Vagina (tissue), 2 donors: Measurements from ENCODE around the gene MISFA. TPM values are rescaled to one million over a fixed set of nuclear protein-coding genes. Genes with fewer than 3 reads are reported as not detected.
A peak's percentile ranks its signal among the peaks of the same experiment; 100 is the strongest.
"Not testable (repeated sequence)": the region's sequence is repeated elsewhere in the genome, so short reads cannot be mapped to it uniquely, and the experiment has no call there.

Source experiments
- DNase-seq, 2 donors: peaks; one replicate each; pipeline ENCODE4 v3.0.0-alpha.2; 2017; ENCODE audit errors: extremely low spot score in 2 of 2
- H3K27ac ChIP-seq: fragments of 200-600 bp; sonication (generic); one replicate; pipeline ENCODE4 v1.5.1; 2019
- H3K27me3 ChIP-seq: fragments of 200-600 bp; sonication (generic); one replicate; pipeline ENCODE4 v1.5.1; 2019
- H3K36me3 ChIP-seq, 2 donors: fragments of 200-600 bp; sonication (generic); one replicate each; pipeline ENCODE4 v1.5.1; 2017 to 2019
- H3K4me1 ChIP-seq: fragments of 200-600 bp; sonication (generic); one replicate; pipeline ENCODE4 v1.5.1; 2019
- H3K4me3 ChIP-seq, 2 donors: fragments of 200-600 bp; sonication (generic); 1 replicate in 1 of 2; 2 replicates in 1 of 2; pipeline ENCODE4 v1.5.1; 2016 to 2019
- H3K9me3 ChIP-seq: fragments of 200-600 bp; sonication (generic); one replicate; pipeline ENCODE4 v1.5.1; 2019
- CTCF ChIP-seq, 3 experiments: fragments of 450-650 bp in 2 of 3; fragments of 200-600 bp in 1 of 3; sonication (generic) in 1 of 3; IDR thresholded peaks; one replicate each; pipeline ENCODE4 v1.5.1; 2017 to 2019; ENCODE audit warnings: antibody characterized with exemption in 3 of 3, mild to moderate bottlenecking in 2 of 3, moderate library complexity in 2 of 3
- POLR2A ChIP-seq, 2 donors: fragments of 450-650 bp; IDR thresholded peaks; one replicate each; pipeline ENCODE4 v1.6.1; 2017; ENCODE audit warnings: antibody characterized with exemption in 2 of 2, mild to moderate bottlenecking in 2 of 2, moderate library complexity in 2 of 2
- POLR2AphosphoS5 ChIP-seq, 2 donors: sonication (generic); formaldehyde crosslinking; IDR thresholded peaks; one replicate each; pipeline ENCODE4 v1.9.0; 2017; ENCODE audit warnings: antibody characterized with exemption in 2 of 2, mild to moderate bottlenecking in 2 of 2, low read depth in 1 of 2; ENCODE audit not compliant: insufficient read depth in 1 of 2
- intact Hi-C: fragments of 100-400 bp; cut with DNase I; formaldehyde crosslinking; loops from one replicate; pipeline ENCODE4 v1.15.1; 2023
- total RNA-seq: library from RNA; depleted of rRNA; stranded (reverse); fragments of >200 nt; gene quantifications from one replicate; pipeline ENCODE4 v1.2.3, GENCODE V29; 2016

The MISFA gene
- total RNA-seq, 1 donor from 2014 or later: not detected

DNA sequence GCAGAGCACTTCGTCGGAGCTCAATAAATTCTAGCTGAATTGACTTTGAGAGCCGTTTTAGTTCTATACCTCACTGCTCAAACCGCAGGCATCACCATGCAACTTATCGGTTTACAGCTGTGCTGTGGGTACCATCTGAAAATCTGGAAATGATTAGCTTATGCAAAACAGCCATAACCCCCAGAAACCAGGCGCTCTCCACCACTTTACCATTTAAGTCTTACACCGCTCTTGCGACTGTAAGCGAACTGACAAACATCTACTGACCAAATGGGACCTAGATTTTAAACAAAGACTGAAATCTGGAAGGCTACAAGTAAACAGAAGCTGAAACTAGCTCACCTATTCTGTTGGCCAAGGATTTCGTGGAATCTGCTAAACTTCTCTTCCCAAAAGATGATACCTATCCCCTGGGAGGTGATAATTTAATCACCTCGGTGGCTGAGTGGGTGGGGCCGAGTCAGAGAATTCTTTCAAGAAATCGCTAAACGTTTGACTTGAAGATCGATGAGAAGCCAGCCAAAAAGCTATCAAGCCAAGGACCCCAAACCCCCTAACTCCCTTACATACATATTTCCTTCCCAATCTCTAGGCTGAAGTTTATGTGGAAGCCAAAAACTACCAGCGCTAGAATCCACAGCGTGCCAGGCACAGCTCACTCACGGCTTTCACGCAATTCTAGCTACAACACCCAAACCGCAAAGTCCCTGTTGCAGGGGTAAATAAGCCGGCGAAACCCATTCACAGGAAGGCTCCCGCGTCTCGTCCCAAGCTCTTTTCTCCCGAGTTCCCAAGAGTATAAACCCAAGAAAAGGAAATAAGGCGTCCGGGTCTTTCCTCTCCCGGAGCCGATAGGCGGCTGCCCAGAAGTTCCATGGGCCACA, 33.9 kb downstream of the MISFA start:
- Histone ChIP-seq H3K27ac (peak overlapping the region; percentile 82), H3K9me3 (no peaks in the 10 kb centered on the region), H3K4me3 (peak overlapping the region; percentile 61 to 69), H3K27me3 (no peaks in the 10 kb centered on the region), H3K36me3 (no peaks in the 10 kb centered on the region), H3K4me1 (peaks cover 27% of the 10 kb centered on the region)
- TF ChIP-seq POLR2AphosphoS5 (IDR thresholded peaks at IDR 0.05; ENCODE audit: insufficient read depth in 1 of 2, low read depth in 1 of 2): no peak
- TF ChIP-seq CTCF (IDR thresholded peaks at IDR 0.05): no peak
- TF ChIP-seq POLR2A (IDR thresholded peaks at IDR 0.05): no peak
- no peak for DNase-seq
- intact Hi-C loops: loop anchor here (10.0 kb wide), 1 partner anchor 91 kb away; the partner anchor contains the start of gene IGSF22

- Histone ChIP-seq H3K4me3 (peak within 1 kb of the TSS; percentile 61 to 69), H3K36me3 (no peaks in the 10 kb centered on the region), H3K27ac (peak within 1 kb of the TSS; percentile 82), H3K4me1 (peaks cover 19% of the 10 kb centered on the region), H3K27me3 (no peaks in the 10 kb centered on the region), H3K9me3 (no peaks in the 10 kb centered on the region)
- peak; percentile 98 to 99 for DNase-seq
- intact Hi-C loops: loop anchor here (10.0 kb wide), 1 partner anchor 90 kb away; the partner anchor contains the start of gene IGSF22
- TF ChIP-seq CTCF (IDR thresholded peaks at IDR 0.05): peak in 1 of 3 experiments; percentile 6
- TF ChIP-seq POLR2A (IDR thresholded peaks at IDR 0.05): peak in 1 of 2 donors; percentile 66
- TF ChIP-seq POLR2AphosphoS5 (IDR thresholded peaks at IDR 0.05; ENCODE audit: insufficient read depth in 1 of 2, low read depth in 1 of 2): peak; percentile 97
These were observed 34.8 kb downstream of the MISFA start, which contains the start of gene SPTY2D1 for GRCh38 chr11:18634140-18635032. TSS of gene SPTY2D1 (minus strand) at chr11:18634342. CDS start at chr11:18634257, 85 bp downstream.

GRCh38 chr11:18641677-18642076, 42.1 kb downstream of the MISFA start:
- intact Hi-C loops: no loop called here
- no peak for DNase-seq

DNA sequence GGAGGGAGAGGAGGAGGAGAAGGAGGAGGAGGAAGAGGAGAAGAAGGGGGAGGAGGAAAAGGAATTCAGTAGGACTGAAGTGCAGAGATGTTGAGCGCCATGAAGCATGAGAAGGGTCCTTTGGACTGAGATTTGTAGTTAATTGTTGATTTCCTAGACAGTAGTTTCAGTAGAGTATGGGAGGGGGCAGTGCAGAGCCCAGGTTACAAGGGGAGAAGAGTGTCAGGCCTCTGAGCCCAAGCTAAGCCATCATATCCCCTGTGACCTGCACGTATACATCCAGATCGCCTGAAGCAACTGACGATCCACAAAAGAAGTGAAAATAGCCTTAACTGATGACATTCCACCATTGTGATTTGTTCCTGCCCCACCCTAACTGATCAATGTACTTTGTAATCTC, 43.4 kb downstream of the MISFA start:
- DNase-seq, H3K27ac ChIP-seq, H3K4me3 ChIP-seq, H3K9me3 ChIP-seq, H3K4me1 ChIP-seq, intact Hi-C loops, H3K36me3 ChIP-seq, H3K27me3 ChIP-seq: not testable (repeated sequence)

More at GRCh38 chr11:18641677-18642076, 42.1 kb downstream of the MISFA start:
- H3K4me1 ChIP-seq: no peaks in the 10 kb centered on the region
- TF ChIP-seq CTCF (IDR thresholded peaks at IDR 0.05) (no peak), POLR2A (IDR thresholded peaks at IDR 0.05) (no peak), POLR2AphosphoS5 (IDR thresholded peaks at IDR 0.05; ENCODE audit: insufficient read depth in 1 of 2, low read depth in 1 of 2) (no peak)
- H3K27ac ChIP-seq: no peak overlapping the region
- no peak overlapping the region for H3K4me3 ChIP-seq
- no peaks in the 10 kb centered on the region for H3K9me3 ChIP-seq
- no peaks in the 10 kb centered on the region for H3K36me3 ChIP-seq
- no peaks in the 10 kb centered on the region for H3K27me3 ChIP-seq

DNA sequence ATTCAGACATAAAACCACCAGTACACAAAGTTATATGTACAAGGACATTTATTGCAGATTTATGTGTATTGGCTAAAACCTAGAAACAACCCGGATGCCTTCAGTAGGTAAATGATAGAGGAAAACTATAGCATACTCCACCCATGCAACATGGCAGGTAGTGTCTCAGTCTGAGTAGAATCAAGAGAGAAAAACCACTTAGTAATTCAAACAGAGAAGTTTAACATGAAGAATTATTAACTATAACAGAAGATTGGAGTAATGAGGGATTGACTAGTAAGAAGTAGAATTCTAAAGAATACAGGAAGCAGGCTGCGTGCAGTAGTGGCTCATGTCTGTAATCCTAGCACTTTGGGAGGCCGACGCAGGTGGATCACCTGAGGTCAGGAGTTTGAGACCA, 50.8 kb downstream of the MISFA start:
- H3K4me1 ChIP-seq: no peaks in the 10 kb centered on the region
- intact Hi-C loops: no loop called here
- no peaks in the 10 kb centered on the region for H3K36me3 ChIP-seq
- H3K27ac ChIP-seq: no peak overlapping the region
- H3K4me3 ChIP-seq: no peak overlapping the region
- no peak for DNase-seq
- TF ChIP-seq POLR2AphosphoS5 (IDR thresholded peaks at IDR 0.05; ENCODE audit: insufficient read depth in 1 of 2, low read depth in 1 of 2): no peak
- TF ChIP-seq CTCF (IDR thresholded peaks at IDR 0.05): no peak
- no peak for TF ChIP-seq POLR2A (IDR thresholded peaks at IDR 0.05)
- H3K27me3 ChIP-seq: no peaks in the 10 kb centered on the region
- H3K9me3 ChIP-seq: no peaks in the 10 kb centered on the region
